ENCODE data around the gene SUOX. TPM values are rescaled to one million over a fixed set of nuclear protein-coding genes. Genes with fewer than 3 reads are reported as not detected.
A peak's percentile ranks its signal among the peaks of the same experiment; 100 is the strongest.
"Not testable (repeated sequence)": the region's sequence is repeated elsewhere in the genome, so short reads cannot be mapped to it uniquely, and the experiment has no call there.

SUOX gene
- total and polyA plus RNA-seq, 2 donors = 9.4 to 11.6 TPM

GRCh38 chr12:55993230-55993853 lies 3.7 kb upstream of the SUOX start:
- H3K27ac ChIP-seq (ENCODE audit: low read depth in 1 of 2, low read length in 1 of 2) = no peak overlapping the region
- peaks cover 2 to 14% of the 10 kb centered on the region in 2 donors for H3K27me3 ChIP-seq (ENCODE audit: control insufficient read depth in 2 of 2, insufficient read depth in 1 of 2, low read length in 1 of 2)
- peaks cover 2 to 11% of the 10 kb centered on the region in 2 donors for H3K4me1 ChIP-seq (ENCODE audit: control insufficient read depth in 2 of 2, insufficient read depth in 2 of 2, low read length in 2 of 2)
- peaks cover 60 to 64% of the 10 kb centered on the region in 2 donors for H3K36me3 ChIP-seq (ENCODE audit: control insufficient read depth in 2 of 2, insufficient read depth in 2 of 2, low read length in 1 of 2)
- no peak overlapping the region for H3K4me3 ChIP-seq (ENCODE audit: low read length in 2 of 2)
- DNase-seq (ENCODE audit: low read depth in 6 of 9, low spot score in 9 of 9) = no peak
- WGBS = 97% methylated on average over 4 of the region's 4 CpGs
- H3K9me3 ChIP-seq (ENCODE audit: control insufficient read depth in 2 of 2, insufficient read depth in 1 of 2, low read length in 1 of 2) = no peaks in the 10 kb centered on the region

- WGBS = 97% methylated on average over 8 of the region's 8 CpGs
- no peak for DNase-seq (ENCODE audit: low read depth in 6 of 9, low spot score in 9 of 9)
- Histone ChIP-seq H3K27ac (ENCODE audit: low read depth in 1 of 2, low read length in 1 of 2) (no peak overlapping the region), H3K36me3 (ENCODE audit: control insufficient read depth in 2 of 2, insufficient read depth in 2 of 2, low read length in 1 of 2) (peaks cover 40 to 44% of the 10 kb centered on the region in 2 donors), H3K9me3 (ENCODE audit: control insufficient read depth in 2 of 2, insufficient read depth in 1 of 2, low read length in 1 of 2) (no peaks in the 10 kb centered on the region), H3K27me3 (ENCODE audit: control insufficient read depth in 2 of 2, insufficient read depth in 1 of 2, low read length in 1 of 2) (peaks cover 2 to 14% of the 10 kb centered on the region in 2 donors), H3K4me1 (ENCODE audit: control insufficient read depth in 2 of 2, insufficient read depth in 2 of 2, low read length in 2 of 2) (peaks cover 2 to 11% of the 10 kb centered on the region in 2 donors), H3K4me3 (ENCODE audit: low read length in 2 of 2) (no peak overlapping the region)
These were observed 1.7 kb upstream of the SUOX start for GRCh38 chr12:55995366-55995765.

GRCh38 chr12:55996201-55996714 lies 818 bp upstream of the SUOX start:
- peak overlapping the region in 1 of 2 donors; percentile 7 for H3K4me3 ChIP-seq (ENCODE audit: low read length in 2 of 2)
- peak in 6 of 9 donors; percentile 52 to 81 (median 66) for DNase-seq (ENCODE audit: low read depth in 6 of 9, low spot score in 9 of 9)

DNA sequence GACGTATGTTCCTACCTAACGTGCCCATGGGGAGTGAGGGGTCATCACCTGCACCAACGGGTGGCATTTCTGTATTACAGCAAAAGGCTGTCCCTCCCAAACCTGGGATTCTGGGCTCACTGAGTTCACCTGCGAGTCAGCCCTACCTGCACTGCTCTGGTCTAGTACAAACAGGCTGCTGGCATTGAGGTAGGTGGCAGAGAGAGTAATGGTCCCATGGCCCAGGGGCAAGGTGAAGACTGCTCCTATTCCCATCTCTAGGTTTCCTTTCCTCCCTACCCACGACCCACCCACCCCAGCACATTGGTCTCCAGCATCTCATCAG lies 421 bp downstream of the SUOX start:
- 7% methylated on average over 5 of the region's 5 CpGs for WGBS
- no peak for DNase-seq (ENCODE audit: low read depth in 6 of 9, low spot score in 9 of 9)

More at GRCh38 chr12:55996201-55996714, 818 bp upstream of the SUOX start:
- peaks cover 31 to 35% of the 10 kb centered on the region in 2 donors for H3K36me3 ChIP-seq (ENCODE audit: control insufficient read depth in 2 of 2, insufficient read depth in 2 of 2, low read length in 1 of 2)
- peaks cover 2 to 14% of the 10 kb centered on the region in 2 donors for H3K27me3 ChIP-seq (ENCODE audit: control insufficient read depth in 2 of 2, insufficient read depth in 1 of 2, low read length in 1 of 2)
- H3K9me3 ChIP-seq (ENCODE audit: control insufficient read depth in 2 of 2, insufficient read depth in 1 of 2, low read length in 1 of 2) = no peaks in the 10 kb centered on the region
- no peak overlapping the region for H3K27ac ChIP-seq (ENCODE audit: low read depth in 1 of 2, low read length in 1 of 2)
- peaks cover 2 to 11% of the 10 kb centered on the region in 2 donors for H3K4me1 ChIP-seq (ENCODE audit: control insufficient read depth in 2 of 2, insufficient read depth in 2 of 2, low read length in 2 of 2)
- WGBS = 38% methylated on average over 14 of the region's 14 CpGs

DNA sequence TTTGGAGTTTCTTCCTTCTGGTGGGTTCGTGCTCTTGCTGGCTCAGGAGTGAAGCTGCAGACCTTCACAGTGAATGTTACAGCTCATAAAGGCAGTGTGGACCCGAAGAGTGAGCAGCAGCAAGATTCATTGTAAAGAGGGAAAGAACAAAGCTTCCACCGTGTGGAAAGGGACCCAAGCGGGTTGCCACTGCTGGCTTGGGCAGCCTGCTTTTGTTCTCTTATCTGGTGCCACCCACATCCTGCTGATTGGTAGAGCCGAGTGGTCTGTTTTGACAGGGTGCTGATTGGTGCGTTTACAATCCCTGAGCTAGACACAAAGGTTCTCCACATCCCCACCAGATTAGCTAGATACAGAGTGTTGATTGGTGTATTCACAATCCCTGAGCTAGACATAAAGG lies 2.4 kb downstream of the SUOX start:
- peaks cover 2 to 11% of the 10 kb centered on the region in 2 donors for H3K4me1 ChIP-seq (ENCODE audit: control insufficient read depth in 2 of 2, insufficient read depth in 2 of 2, low read length in 2 of 2)
- H3K9me3 ChIP-seq (ENCODE audit: control insufficient read depth in 2 of 2, insufficient read depth in 1 of 2, low read length in 1 of 2); H3K27ac ChIP-seq (ENCODE audit: low read depth in 1 of 2, low read length in 1 of 2); H3K4me3 ChIP-seq (ENCODE audit: low read length in 2 of 2); H3K36me3 ChIP-seq (ENCODE audit: control insufficient read depth in 2 of 2, insufficient read depth in 2 of 2, low read length in 1 of 2); DNase-seq (ENCODE audit: low read depth in 6 of 9, low spot score in 9 of 9): not testable (repeated sequence)
- 92% methylated on average over 5 of the region's 6 CpGs for WGBS
- H3K27me3 ChIP-seq (ENCODE audit: control insufficient read depth in 2 of 2, insufficient read depth in 1 of 2, low read length in 1 of 2) = peaks cover 2 to 14% of the 10 kb centered on the region in 2 donors

More for the DNA sequence above, 421 bp downstream of the SUOX start:
- H3K27ac ChIP-seq (ENCODE audit: low read depth in 1 of 2, low read length in 1 of 2) = peak overlapping the region in 1 of 2 donors; percentile 3
- peaks cover 2 to 14% of the 10 kb centered on the region in 2 donors for H3K27me3 ChIP-seq (ENCODE audit: control insufficient read depth in 2 of 2, insufficient read depth in 1 of 2, low read length in 1 of 2)
- no peaks in the 10 kb centered on the region for H3K9me3 ChIP-seq (ENCODE audit: control insufficient read depth in 2 of 2, insufficient read depth in 1 of 2, low read length in 1 of 2)
- peaks cover 19 to 24% of the 10 kb centered on the region in 2 donors for H3K36me3 ChIP-seq (ENCODE audit: control insufficient read depth in 2 of 2, insufficient read depth in 2 of 2, low read length in 1 of 2)
- H3K4me3 ChIP-seq (ENCODE audit: low read length in 2 of 2) = peak overlapping the region; percentile 35 to 38
- peaks cover 2 to 11% of the 10 kb centered on the region in 2 donors for H3K4me1 ChIP-seq (ENCODE audit: control insufficient read depth in 2 of 2, insufficient read depth in 2 of 2, low read length in 2 of 2)

DNA sequence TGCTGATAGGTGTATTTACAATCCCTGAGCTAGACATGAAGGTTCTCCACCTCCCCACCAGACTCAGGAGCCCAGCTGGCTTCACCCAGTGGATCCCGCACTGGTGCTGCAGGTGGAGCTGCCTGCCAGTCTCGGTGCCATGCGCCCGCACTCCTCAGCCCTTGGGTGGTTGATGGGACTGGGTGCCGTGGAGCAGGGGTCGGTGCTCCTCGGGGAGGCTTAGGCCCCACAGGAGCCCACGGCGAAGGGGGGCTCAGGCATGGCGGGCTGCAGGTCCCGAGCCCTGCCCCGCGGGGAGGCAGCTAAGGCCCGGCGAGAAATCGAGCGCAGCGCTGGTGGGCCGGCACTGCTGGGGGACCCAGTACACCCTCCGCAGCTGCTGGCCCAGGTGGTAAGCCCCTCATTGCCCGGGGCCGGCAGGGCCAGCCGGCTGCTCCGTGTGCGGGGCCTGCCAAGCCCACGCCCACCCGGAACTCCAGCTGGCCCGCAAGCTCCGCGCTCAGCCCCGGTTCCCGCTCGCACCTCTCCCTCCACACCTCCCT lies 3.0 kb downstream of the SUOX start:
- H3K9me3 ChIP-seq (ENCODE audit: control insufficient read depth in 2 of 2, insufficient read depth in 1 of 2, low read length in 1 of 2); H3K4me3 ChIP-seq (ENCODE audit: low read length in 2 of 2); DNase-seq (ENCODE audit: low read depth in 6 of 9, low spot score in 9 of 9); H3K27ac ChIP-seq (ENCODE audit: low read depth in 1 of 2, low read length in 1 of 2); H3K36me3 ChIP-seq (ENCODE audit: control insufficient read depth in 2 of 2, insufficient read depth in 2 of 2, low read length in 1 of 2): not testable (repeated sequence)
- 98% methylated on average over 33 of the region's 33 CpGs for WGBS
- Histone ChIP-seq H3K4me1 (ENCODE audit: control insufficient read depth in 2 of 2, insufficient read depth in 2 of 2, low read length in 2 of 2) (peaks cover 2 to 11% of the 10 kb centered on the region in 2 donors), H3K27me3 (ENCODE audit: control insufficient read depth in 2 of 2, insufficient read depth in 1 of 2, low read length in 1 of 2) (peaks cover 2 to 14% of the 10 kb centered on the region in 2 donors)

DNA sequence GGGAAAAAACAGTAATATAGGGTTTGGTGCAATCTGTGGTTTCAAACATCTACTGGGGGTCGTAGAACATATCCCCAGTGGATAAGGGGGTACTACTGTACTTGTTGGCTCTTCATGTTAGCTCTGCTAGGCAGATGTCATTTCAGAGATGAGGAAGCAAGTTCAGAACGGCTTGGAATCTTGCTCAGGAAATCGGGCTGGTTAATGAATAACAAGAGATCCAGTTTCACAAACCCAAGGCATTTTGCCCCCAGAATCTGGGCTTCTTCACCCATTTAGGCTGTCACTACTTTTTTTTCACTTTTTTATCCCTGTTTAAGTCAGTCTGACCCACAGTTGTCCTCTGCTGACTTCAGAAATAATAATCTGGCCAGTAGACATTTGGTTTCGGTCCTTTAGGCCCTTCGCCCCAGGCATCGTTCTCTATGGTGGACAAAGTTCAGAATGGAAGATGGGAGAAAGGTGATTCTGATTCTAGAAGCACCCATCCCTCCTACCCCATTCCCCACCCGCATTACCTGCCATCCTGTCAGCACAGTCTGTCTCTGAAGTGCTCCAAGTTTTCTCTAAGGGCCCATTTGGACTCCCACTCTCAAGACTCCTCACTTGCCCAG lies 4.5 kb downstream of the SUOX start:
- no peak for DNase-seq (ENCODE audit: low read depth in 6 of 9, low spot score in 9 of 9)
- H3K27me3 ChIP-seq (ENCODE audit: control insufficient read depth in 2 of 2, insufficient read depth in 1 of 2, low read length in 1 of 2) = peaks cover 2 to 12% of the 10 kb centered on the region in 2 donors
- H3K27ac ChIP-seq (ENCODE audit: low read depth in 1 of 2, low read length in 1 of 2) = no peak overlapping the region
- H3K36me3 ChIP-seq (ENCODE audit: control insufficient read depth in 2 of 2, insufficient read depth in 2 of 2, low read length in 1 of 2) = peaks cover 0 to 4% of the 10 kb centered on the region in 2 donors
- no peaks in the 10 kb centered on the region for H3K9me3 ChIP-seq (ENCODE audit: control insufficient read depth in 2 of 2, insufficient read depth in 1 of 2, low read length in 1 of 2)
- H3K4me1 ChIP-seq (ENCODE audit: control insufficient read depth in 2 of 2, insufficient read depth in 2 of 2, low read length in 2 of 2) = peaks cover 2 to 9% of the 10 kb centered on the region in 2 donors
- no peak overlapping the region for H3K4me3 ChIP-seq (ENCODE audit: low read length in 2 of 2)
- WGBS = 90% methylated on average over 7 of the region's 7 CpGs

GRCh38 chr12:56003376-56003775 lies 6.3 kb downstream of the SUOX start:
- not testable (repeated sequence) for H3K36me3 ChIP-seq (ENCODE audit: control insufficient read depth in 2 of 2, insufficient read depth in 2 of 2, low read length in 1 of 2); H3K27ac ChIP-seq (ENCODE audit: low read depth in 1 of 2, low read length in 1 of 2); H3K9me3 ChIP-seq (ENCODE audit: control insufficient read depth in 2 of 2, insufficient read depth in 1 of 2, low read length in 1 of 2); H3K4me3 ChIP-seq (ENCODE audit: low read length in 2 of 2); H3K27me3 ChIP-seq (ENCODE audit: control insufficient read depth in 2 of 2, insufficient read depth in 1 of 2, low read length in 1 of 2); DNase-seq (ENCODE audit: low read depth in 6 of 9, low spot score in 9 of 9)
- WGBS = 96% methylated on average over 5 of the region's 5 CpGs
- peaks cover 0 to 10% of the 10 kb centered on the region in 2 donors for H3K4me1 ChIP-seq (ENCODE audit: control insufficient read depth in 2 of 2, insufficient read depth in 2 of 2, low read length in 2 of 2)

DNA sequence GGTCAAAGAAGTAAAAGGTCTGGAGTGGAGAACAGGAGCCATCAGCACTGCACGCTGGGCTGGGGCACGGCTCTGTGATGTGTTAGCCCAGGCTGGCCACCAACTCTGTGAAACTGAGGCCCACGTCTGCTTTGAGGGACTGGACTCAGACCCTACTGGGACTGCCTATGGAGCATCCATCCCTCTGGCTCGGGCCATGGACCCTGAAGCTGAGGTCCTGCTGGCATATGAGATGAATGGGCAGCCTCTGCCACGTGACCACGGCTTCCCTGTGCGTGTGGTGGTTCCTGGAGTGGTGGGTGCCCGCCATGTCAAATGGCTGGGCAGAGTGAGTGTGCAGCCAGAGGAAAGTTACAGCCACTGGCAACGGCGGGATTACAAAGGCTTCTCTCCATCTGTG lies 7.1 kb downstream of the SUOX start:
- WGBS = 96% methylated on average over 10 of the region's 10 CpGs

More for the DNA sequence above, 7.1 kb downstream of the SUOX start:
- H3K4me1 ChIP-seq (ENCODE audit: control insufficient read depth in 2 of 2, insufficient read depth in 2 of 2, low read length in 2 of 2) = peaks cover 0 to 10% of the 10 kb centered on the region in 2 donors
- no peaks in the 10 kb centered on the region for H3K27me3 ChIP-seq (ENCODE audit: control insufficient read depth in 2 of 2, insufficient read depth in 1 of 2, low read length in 1 of 2)
- DNase-seq (ENCODE audit: low read depth in 6 of 9, low spot score in 9 of 9) = no peak
- H3K4me3 ChIP-seq (ENCODE audit: low read length in 2 of 2) = no peak overlapping the region
- H3K36me3 ChIP-seq (ENCODE audit: control insufficient read depth in 2 of 2, insufficient read depth in 2 of 2, low read length in 1 of 2) = peaks cover 0 to 4% of the 10 kb centered on the region in 2 donors
- H3K9me3 ChIP-seq (ENCODE audit: control insufficient read depth in 2 of 2, insufficient read depth in 1 of 2, low read length in 1 of 2) = no peaks in the 10 kb centered on the region
- H3K27ac ChIP-seq (ENCODE audit: low read depth in 1 of 2, low read length in 1 of 2) = no peak overlapping the region
